Ascending aorta (tissue), 2 donors: ENCODE measurements around the gene SLC35F3. TPM values are rescaled to one million over a fixed set of nuclear protein-coding genes. Genes with fewer than 3 reads are reported as not detected.

Experiments used
- DNase-seq, 2 donors: peaks; one replicate each; pipeline ENCODE4 v3.0.0-alpha.2; 2019; ENCODE audit warnings: low spot score in 2 of 2
- H3K27ac ChIP-seq, 2 donors: fragments of 200-600 bp; sonication (generic); one replicate each; pipeline ENCODE4 v1.5.1; 2016 to 2017; ENCODE audit warnings: mild to moderate bottlenecking in 1 of 2
- H3K27me3 ChIP-seq: fragments of 200-600 bp; sonication (generic); one replicate; pipeline ENCODE4 v1.5.1; 2017
- H3K36me3 ChIP-seq, 2 donors: fragments of 200-600 bp; sonication (generic); one replicate each; pipeline ENCODE4 v1.5.1; 2016
- H3K4me1 ChIP-seq, 2 donors: fragments of 200-600 bp; sonication (generic); one replicate each; pipeline ENCODE4 v1.5.1; 2016 to 2017; ENCODE audit warnings: mild to moderate bottlenecking in 1 of 2
- H3K4me3 ChIP-seq, 2 donors: fragments of 200-600 bp; sonication (generic); one replicate each; pipeline ENCODE4 v1.5.1; 2016 to 2017; ENCODE audit warnings: mild to moderate bottlenecking in 1 of 2
- H3K9me3 ChIP-seq, 2 donors: fragments of 200-600 bp; sonication (generic); one replicate each; pipeline ENCODE4 v1.5.1; 2016
- CTCF ChIP-seq, 3 experiments: fragments of 200-600 bp in 2 of 3; fragments of 450-650 bp in 1 of 3; sonication (generic) in 2 of 3; IDR thresholded peaks; one replicate each; pipeline ENCODE4 v1.5.1; 2016 to 2019; ENCODE audit warnings: antibody characterized with exemption in 3 of 3, mild to moderate bottlenecking in 1 of 3, moderate library complexity in 1 of 3
- intact Hi-C: fragments of 100-400 bp; cut with DNase I; formaldehyde crosslinking; loops from one replicate; pipeline ENCODE4 v1.15.1; 2023
- total RNA-seq: library from RNA; depleted of rRNA; stranded (reverse); fragments of >200 nt; gene quantifications from one replicate; pipeline ENCODE4 v1.1.0, GENCODE V29; 2016

SLC35F3 gene
- total RNA-seq, 1 donor from 2014 or later: 1.4 TPM

- intact Hi-C loops: no loop called here
- no peaks in the 10 kb centered on the region for H3K36me3 ChIP-seq
- no peak for DNase-seq
- H3K9me3 ChIP-seq: no peaks in the 10 kb centered on the region
- no peak overlapping the region for H3K27ac ChIP-seq
- no peak overlapping the region for H3K4me3 ChIP-seq
- H3K4me1 ChIP-seq: no peaks in the 10 kb centered on the region
- H3K27me3 ChIP-seq: no peaks in the 10 kb centered on the region
- no peak for TF ChIP-seq CTCF (IDR thresholded peaks at IDR 0.05)
Observed at GRCh38 chr1:234139966-234140365, 235.5 kb downstream of the SLC35F3 start.

GRCh38 chr1:234140388-234140787, 235.9 kb downstream of the SLC35F3 start:
- Histone ChIP-seq H3K9me3 (no peaks in the 10 kb centered on the region), H3K27me3 (no peaks in the 10 kb centered on the region), H3K4me3 (no peak overlapping the region), H3K4me1 (no peaks in the 10 kb centered on the region), H3K27ac (no peak overlapping the region), H3K36me3 (no peaks in the 10 kb centered on the region)
- TF ChIP-seq CTCF (IDR thresholded peaks at IDR 0.05): no peak
- no peak for DNase-seq
- intact Hi-C loops: no loop called here

- Histone ChIP-seq H3K9me3 (no peaks in the 10 kb centered on the region), H3K4me1 (no peaks in the 10 kb centered on the region), H3K27me3 (no peaks in the 10 kb centered on the region), H3K4me3 (no peak overlapping the region), H3K36me3 (no peaks in the 10 kb centered on the region), H3K27ac (no peak overlapping the region)
- intact Hi-C loops: no loop called here
- no peak for TF ChIP-seq CTCF (IDR thresholded peaks at IDR 0.05)
- no peak for DNase-seq
Observed at GRCh38 chr1:234141006-234141405, 236.5 kb downstream of the SLC35F3 start.

- DNase-seq: no peak
- intact Hi-C loops: no loop called here
- no peaks in the 10 kb centered on the region for H3K9me3 ChIP-seq
- no peak overlapping the region for H3K27ac ChIP-seq
- no peak overlapping the region for H3K4me3 ChIP-seq
- H3K27me3 ChIP-seq: no peaks in the 10 kb centered on the region
- TF ChIP-seq CTCF (IDR thresholded peaks at IDR 0.05): no peak
- no peaks in the 10 kb centered on the region for H3K36me3 ChIP-seq
- no peaks in the 10 kb centered on the region for H3K4me1 ChIP-seq
Observed at GRCh38 chr1:234143681-234144080, 239.2 kb downstream of the SLC35F3 start.

GRCh38 chr1:234144901-234145300, 240.4 kb downstream of the SLC35F3 start:
- Histone ChIP-seq H3K4me3 (no peak overlapping the region), H3K36me3 (no peaks in the 10 kb centered on the region), H3K27ac (no peak overlapping the region), H3K9me3 (no peaks in the 10 kb centered on the region), H3K4me1 (no peaks in the 10 kb centered on the region), H3K27me3 (no peaks in the 10 kb centered on the region)
- no peak for DNase-seq
- intact Hi-C loops: no loop called here
- TF ChIP-seq CTCF (IDR thresholded peaks at IDR 0.05): no peak

- TF ChIP-seq CTCF (IDR thresholded peaks at IDR 0.05): no peak
- H3K4me3 ChIP-seq: no peak overlapping the region
- H3K27me3 ChIP-seq: no peaks in the 10 kb centered on the region
- H3K27ac ChIP-seq: no peak overlapping the region
- DNase-seq: no peak
- no peaks in the 10 kb centered on the region for H3K9me3 ChIP-seq
- no peaks in the 10 kb centered on the region for H3K36me3 ChIP-seq
- intact Hi-C loops: no loop called here
- H3K4me1 ChIP-seq: no peaks in the 10 kb centered on the region
Observed at GRCh38 chr1:234148350-234148749, 243.9 kb downstream of the SLC35F3 start.
